Right kidney (tissue), 1 donor: ENCODE measurements around the gene RPTN.

Experiments used
- DNase-seq: peaks from one replicate; pipeline ENCODE4 v3.0.0-alpha.2; 2016

RPTN gene

GRCh38 chr1:152110365-152110859, 48.6 kb downstream of the RPTN start:
- no peak for DNase-seq

GRCh38 chr1:152109998-152110294, 49.1 kb downstream of the RPTN start:
- no peak for DNase-seq

GRCh38 chr1:152109231-152109997, 49.6 kb downstream of the RPTN start:
- peak; percentile 55 for DNase-seq

GRCh38 chr1:152108882-152109222, 50.2 kb downstream of the RPTN start:
- DNase-seq, result no peak

GRCh38 chr1:152107984-152108881, 50.8 kb downstream of the RPTN start:
- peak; percentile 45 for DNase-seq

GRCh38 chr1:152107031-152107983, 51.7 kb downstream of the RPTN start:
- DNase-seq, result no peak

- DNase-seq, result no peak
These were observed 54.2 kb downstream of the RPTN start for GRCh38 chr1:152104854-152105253.
